Endothelial cell (in vitro differentiated cells): ENCODE measurements around the gene CCNA2. TPM values are rescaled to one million over a fixed set of nuclear protein-coding genes. Genes with fewer than 3 reads are reported as not detected.

ENCODE experiments used
- DNase-seq: peaks from one replicate; pipeline ENCODE4 v3.0.0; 2021; ENCODE audit warnings: low spot score
- H3K27ac Mint-ChIP-seq: one replicate; pipeline ENCODE4 v1.8.0; 2021; ENCODE audit warnings: mixed read lengths, inconsistent platforms; ENCODE audit not compliant: unreplicated experiment
- H3K27me3 Mint-ChIP-seq: one replicate; pipeline ENCODE4 v1.8.0; 2021; ENCODE audit warnings: mild to moderate bottlenecking, moderate library complexity, mixed read lengths, inconsistent platforms; ENCODE audit not compliant: unreplicated experiment
- H3K36me3 Mint-ChIP-seq: one replicate; pipeline ENCODE4 v1.8.0; 2021; ENCODE audit warnings: mild to moderate bottlenecking, low read depth, mixed read lengths, inconsistent platforms; ENCODE audit not compliant: unreplicated experiment
- H3K4me1 Mint-ChIP-seq: one replicate; pipeline ENCODE4 v1.8.0; 2021; ENCODE audit warnings: mild to moderate bottlenecking, mixed read lengths, inconsistent platforms; ENCODE audit not compliant: unreplicated experiment
- H3K4me3 Mint-ChIP-seq: one replicate; pipeline ENCODE4 v1.8.0; 2021; ENCODE audit warnings: mild to moderate bottlenecking, mixed read lengths, inconsistent platforms; ENCODE audit not compliant: unreplicated experiment
- H3K9me3 Mint-ChIP-seq: one replicate; pipeline ENCODE4 v1.8.0; 2021; ENCODE audit warnings: mixed read lengths, inconsistent platforms; ENCODE audit not compliant: unreplicated experiment
- CTCF ChIP-seq: fragments of 200-600 bp; sonication (generic); IDR thresholded peaks from one replicate; pipeline ENCODE4 v1.5.0; 2021; ENCODE audit warnings: antibody characterized with exemption; ENCODE audit not compliant: unreplicated experiment
- total RNA-seq: library from RNA; stranded (reverse); fragmentation: NEBNext Ultra II Directional; extraction: Animal tissue kit (Norgen Biotek cat#: 25700); gene quantifications from one replicate; pipeline ENCODE4 v1.2.1, GENCODE V29; 2021; ENCODE audit not compliant: unreplicated experiment

Gene CCNA2
- total RNA-seq, 1 donor from 2014 or later, result 11.4 TPM

DNA sequence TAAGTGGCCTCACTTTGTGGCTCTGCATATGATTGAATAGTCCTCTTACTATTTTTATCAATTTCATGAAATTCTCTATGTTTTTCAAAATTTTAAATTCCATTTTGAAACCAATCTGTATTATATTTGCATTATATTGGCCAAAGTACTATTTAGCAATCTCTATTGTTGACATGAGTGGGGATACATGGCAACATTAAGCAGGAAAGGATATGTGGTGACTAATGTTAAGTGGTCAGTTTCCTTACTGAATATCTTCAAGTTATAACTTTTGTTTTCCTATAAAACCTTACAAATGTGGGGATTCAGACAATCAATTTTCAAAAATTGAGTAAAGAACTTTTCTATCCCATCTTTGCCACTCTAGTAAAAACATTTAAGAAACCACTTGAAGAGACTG lies 36.4 kb upstream of the CCNA2 start:
- H3K9me3 Mint-ChIP-seq, result no peaks in the 10 kb centered on the region
- DNase-seq, result no peak
- no peaks in the 10 kb centered on the region for H3K4me1 Mint-ChIP-seq
- no peak overlapping the region for H3K27ac Mint-ChIP-seq
- no peak for TF ChIP-seq CTCF
- H3K36me3 Mint-ChIP-seq, result no peaks in the 10 kb centered on the region
- H3K27me3 Mint-ChIP-seq, result peaks cover 2% of the 10 kb centered on the region
- no peak overlapping the region for H3K4me3 Mint-ChIP-seq

- Mint-ChIP-seq H3K27me3 (peaks cover 2% of the 10 kb centered on the region), H3K36me3 (no peaks in the 10 kb centered on the region), H3K9me3 (no peaks in the 10 kb centered on the region), H3K27ac (no peak overlapping the region), H3K4me1 (no peaks in the 10 kb centered on the region), H3K4me3 (no peak overlapping the region)
- DNase-seq, result no peak
- no peak for TF ChIP-seq CTCF
These were observed 27.7 kb upstream of the CCNA2 start for GRCh38 chr4:121851354-121851753.

GRCh38 chr4:121846662-121847061 lies 23.0 kb upstream of the CCNA2 start:
- no peaks in the 10 kb centered on the region for H3K9me3 Mint-ChIP-seq
- TF ChIP-seq CTCF, result no peak
- no peak for DNase-seq
- H3K27me3 Mint-ChIP-seq, result no peaks in the 10 kb centered on the region
- no peak overlapping the region for H3K4me3 Mint-ChIP-seq
- H3K27ac Mint-ChIP-seq, result no peak overlapping the region
- H3K36me3 Mint-ChIP-seq, result peaks cover 6% of the 10 kb centered on the region
- no peaks in the 10 kb centered on the region for H3K4me1 Mint-ChIP-seq

GRCh38 chr4:121842862-121843261 lies 19.2 kb upstream of the CCNA2 start:
- DNase-seq, result no peak
- Mint-ChIP-seq H3K4me1 (no peaks in the 10 kb centered on the region), H3K4me3 (no peak overlapping the region), H3K9me3 (no peaks in the 10 kb centered on the region), H3K36me3 (peaks cover 15% of the 10 kb centered on the region), H3K27ac (no peak overlapping the region), H3K27me3 (no peaks in the 10 kb centered on the region)
- no peak for TF ChIP-seq CTCF

DNA sequence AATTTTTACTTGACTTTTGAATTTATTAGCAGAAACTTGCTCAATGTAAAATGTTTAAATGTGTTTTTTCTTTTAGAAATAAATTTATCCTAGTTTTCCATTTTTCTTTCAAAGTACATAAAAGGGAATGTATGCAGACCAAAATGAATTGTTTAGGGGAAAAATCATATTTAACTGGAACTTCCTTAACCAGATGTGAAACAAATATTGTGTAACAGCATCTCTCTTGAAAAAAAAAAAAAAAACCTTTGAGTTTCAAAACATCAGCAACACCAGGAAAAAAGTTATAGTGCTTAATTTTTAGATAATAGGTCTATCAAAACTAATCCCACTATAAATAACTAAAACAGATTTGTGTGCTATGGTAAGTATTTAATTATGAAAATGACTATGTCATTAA lies 14.5 kb upstream of the CCNA2 start:
- Mint-ChIP-seq H3K27ac (no peak overlapping the region), H3K4me1 (no peaks in the 10 kb centered on the region), H3K9me3 (no peaks in the 10 kb centered on the region), H3K4me3 (no peak overlapping the region), H3K36me3 (peaks cover 16% of the 10 kb centered on the region), H3K27me3 (no peaks in the 10 kb centered on the region)
- no peak for DNase-seq
- no peak for TF ChIP-seq CTCF
